Neural progenitor cell (in vitro differentiated cells): ENCODE data around the gene KPNB1. TPM values are rescaled to one million over a fixed set of nuclear protein-coding genes. Genes with fewer than 3 reads are reported as not detected.
A peak's percentile ranks its signal among the peaks of the same experiment; 100 is the strongest.

Source experiments
- DNase-seq: peaks from one replicate; pipeline ENCODE4 v3.0.0-alpha.2; 2016; ENCODE audit warnings: low spot score
- H2AFZ ChIP-seq: fragments of 200-600 bp; sonication (generic); replicated peaks from 2 replicates; pipeline ENCODE4 v1.6.1; 2016; ENCODE audit warnings: antibody characterized with exemption
- H3F3A ChIP-seq: fragments of 200-600 bp; sonication (generic); 2 replicates; pipeline ENCODE4 v1.6.1; 2016; ENCODE audit warnings: antibody characterized with exemption, low read depth
- H3K27ac ChIP-seq: fragments of 200-600 bp; sonication (generic); 2 replicates; pipeline ENCODE4 v1.5.1; 2016; ENCODE audit warnings: mild to moderate bottlenecking
- H3K27me3 ChIP-seq: fragments of 200-600 bp; sonication (generic); 2 replicates; pipeline ENCODE4 v1.6.1; 2016; ENCODE audit warnings: mild to moderate bottlenecking, moderate library complexity
- H3K36me3 ChIP-seq: fragments of 200-600 bp; sonication (generic); 2 replicates; pipeline ENCODE4 v1.5.1; 2016
- H3K4me1 ChIP-seq: fragments of 200-600 bp; sonication (generic); 2 replicates; pipeline ENCODE4 v1.6.1; 2016; ENCODE audit warnings: mixed run types
- H3K4me2 ChIP-seq: fragments of 200-600 bp; sonication (generic); 2 replicates; pipeline ENCODE4 v1.6.1; 2016
- H3K4me3 ChIP-seq: fragments of 200-600 bp; sonication (generic); 2 replicates; pipeline ENCODE4 v1.5.1; 2016
- H3K79me2 ChIP-seq: fragments of 200-600 bp; sonication (generic); 2 replicates; pipeline ENCODE4 v1.6.1; 2016; ENCODE audit warnings: low read depth
- H3K9ac ChIP-seq: fragments of 200-600 bp; sonication (generic); 2 replicates; pipeline ENCODE4 v1.6.1; 2016
- H3K9me3 ChIP-seq: fragments of 200-600 bp; sonication (generic); 2 replicates; pipeline ENCODE4 v1.5.1; 2016; ENCODE audit warnings: low read depth
- H4K20me1 ChIP-seq: fragments of 200-600 bp; sonication (generic); 2 replicates; pipeline ENCODE4 v1.6.1; 2016; ENCODE audit warnings: low read depth
- H3K27ac Mint-ChIP-seq: 3 replicates; pipeline ENCODE4 v1.8.0; 2021; ENCODE audit warnings: mixed read lengths
- H3K27me3 Mint-ChIP-seq: 2 replicates; pipeline ENCODE4 v1.8.0; 2022; ENCODE audit warnings: low read depth, mild to moderate bottlenecking, inconsistent platforms, moderate library complexity, mixed read lengths; ENCODE audit not compliant: insufficient read depth
- H3K36me3 Mint-ChIP-seq: 3 replicates; pipeline ENCODE4 v1.8.0; 2021; ENCODE audit warnings: mixed read lengths
- H3K4me1 Mint-ChIP-seq: 3 replicates; pipeline ENCODE4 v1.8.0; 2021; ENCODE audit warnings: mixed read lengths
- H3K4me3 Mint-ChIP-seq: 3 replicates; pipeline ENCODE4 v1.8.0; 2021; ENCODE audit warnings: mild to moderate bottlenecking, moderate library complexity, mixed read lengths
- H3K9me3 Mint-ChIP-seq: 3 replicates; pipeline ENCODE4 v1.8.0; 2020; ENCODE audit warnings: mixed read lengths
- EZH2 ChIP-seq: fragments of 200-600 bp; sonication (generic); IDR thresholded peaks from 2 replicates; pipeline ENCODE4 v1.6.1; 2017; ENCODE audit warnings: antibody characterized with exemption, mild to moderate bottlenecking, moderate library complexity
- EZH2phosphoT487 ChIP-seq: fragments of 200-600 bp; sonication (generic); IDR thresholded peaks from 2 replicates; pipeline ENCODE4 v1.6.1; 2017; ENCODE audit warnings: antibody characterized with exemption
- total RNA-seq: library from RNA; depleted of rRNA; stranded (reverse); fragments of >200 nt; gene quantifications from 2 replicates; pipeline ENCODE4 v1.2.3, GENCODE V29; 2015; ENCODE audit warnings: low replicate concordance
- TF ChIP-seq, protein P1 (sequence below): fragments of 200-600 bp; sonication (generic); IDR thresholded peaks from 2 replicates; pipeline ENCODE4 v1.5.1; 2017; ENCODE audit warnings: antibody characterized with exemption, mild to moderate bottlenecking

The KPNB1 gene
- total RNA-seq, 1 donor from 2014 or later, result 543 TPM

DNA sequence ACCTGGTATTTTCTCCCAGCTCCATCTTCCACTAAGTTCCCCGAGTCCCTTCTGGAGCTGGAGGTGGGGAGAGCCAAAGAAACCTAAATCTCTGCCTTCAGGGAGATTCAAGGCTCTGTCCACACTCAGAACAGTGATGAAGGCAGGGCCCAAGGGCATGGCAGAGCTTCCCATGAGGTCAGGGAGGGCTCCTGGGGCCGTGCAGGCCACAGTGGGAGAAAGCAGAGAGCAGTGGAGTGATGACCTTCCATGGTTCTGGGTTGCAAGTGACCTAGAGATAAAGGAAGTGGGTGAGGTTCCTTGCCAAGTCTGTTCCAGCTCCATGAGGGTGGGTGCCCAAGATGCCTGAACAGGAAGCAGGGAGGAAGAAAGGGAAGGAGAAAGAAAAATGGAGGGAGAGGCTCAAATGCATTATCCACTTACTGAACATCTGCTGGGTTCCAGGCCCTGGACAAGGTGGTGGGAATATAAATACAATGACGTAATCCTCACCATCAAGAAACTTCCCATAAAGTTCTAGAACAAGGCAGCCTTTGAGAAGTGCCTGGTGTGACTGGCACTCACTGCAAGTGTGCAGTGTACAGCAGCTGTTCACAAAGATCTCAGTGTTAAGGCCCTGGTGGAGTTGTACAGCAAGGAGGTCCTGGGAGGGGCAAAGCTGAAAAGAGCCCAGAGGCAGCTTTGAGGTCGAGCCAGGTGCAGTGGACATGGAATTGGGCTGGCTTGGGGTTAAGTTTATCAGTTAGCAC, 57.5 kb downstream of the KPNB1 start:
- Histone ChIP-seq H3F3A (peaks cover 3% of the 10 kb centered on the region), H3K4me2 (no peak overlapping the region), H3K4me3 (no peak overlapping the region), H2AFZ (no peak overlapping the region), H3K27me3 (peaks cover 14% of the 10 kb centered on the region), H3K27ac (no peak overlapping the region), H3K9me3 (no peaks in the 10 kb centered on the region), H3K4me1 (peaks cover 5% of the 10 kb centered on the region), H3K79me2 (no peaks in the 10 kb centered on the region), H4K20me1 (peaks cover 16% of the 10 kb centered on the region), H3K36me3 (no peaks in the 10 kb centered on the region), H3K9ac (no peak overlapping the region)
- H3K4me1 Mint-ChIP-seq, result peaks cover 22% of the 10 kb centered on the region
- peak overlapping the region; percentile 60 for H3K27ac Mint-ChIP-seq
- DNase-seq, result no peak
- peaks cover 7% of the 10 kb centered on the region for H3K36me3 Mint-ChIP-seq
- no peak overlapping the region for H3K4me3 Mint-ChIP-seq
- TF ChIP-seq EZH2phosphoT487 (no peak), EZH2 (no peak)
- TF ChIP-seq, protein P1, sequence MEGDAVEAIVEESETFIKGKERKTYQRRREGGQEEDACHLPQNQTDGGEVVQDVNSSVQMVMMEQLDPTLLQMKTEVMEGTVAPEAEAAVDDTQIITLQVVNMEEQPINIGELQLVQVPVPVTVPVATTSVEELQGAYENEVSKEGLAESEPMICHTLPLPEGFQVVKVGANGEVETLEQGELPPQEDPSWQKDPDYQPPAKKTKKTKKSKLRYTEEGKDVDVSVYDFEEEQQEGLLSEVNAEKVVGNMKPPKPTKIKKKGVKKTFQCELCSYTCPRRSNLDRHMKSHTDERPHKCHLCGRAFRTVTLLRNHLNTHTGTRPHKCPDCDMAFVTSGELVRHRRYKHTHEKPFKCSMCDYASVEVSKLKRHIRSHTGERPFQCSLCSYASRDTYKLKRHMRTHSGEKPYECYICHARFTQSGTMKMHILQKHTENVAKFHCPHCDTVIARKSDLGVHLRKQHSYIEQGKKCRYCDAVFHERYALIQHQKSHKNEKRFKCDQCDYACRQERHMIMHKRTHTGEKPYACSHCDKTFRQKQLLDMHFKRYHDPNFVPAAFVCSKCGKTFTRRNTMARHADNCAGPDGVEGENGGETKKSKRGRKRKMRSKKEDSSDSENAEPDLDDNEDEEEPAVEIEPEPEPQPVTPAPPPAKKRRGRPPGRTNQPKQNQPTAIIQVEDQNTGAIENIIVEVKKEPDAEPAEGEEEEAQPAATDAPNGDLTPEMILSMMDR, result no peak
- H3K9me3 Mint-ChIP-seq, result no peaks in the 10 kb centered on the region
- H3K27me3 Mint-ChIP-seq, result peaks cover 7% of the 10 kb centered on the region

DNA sequence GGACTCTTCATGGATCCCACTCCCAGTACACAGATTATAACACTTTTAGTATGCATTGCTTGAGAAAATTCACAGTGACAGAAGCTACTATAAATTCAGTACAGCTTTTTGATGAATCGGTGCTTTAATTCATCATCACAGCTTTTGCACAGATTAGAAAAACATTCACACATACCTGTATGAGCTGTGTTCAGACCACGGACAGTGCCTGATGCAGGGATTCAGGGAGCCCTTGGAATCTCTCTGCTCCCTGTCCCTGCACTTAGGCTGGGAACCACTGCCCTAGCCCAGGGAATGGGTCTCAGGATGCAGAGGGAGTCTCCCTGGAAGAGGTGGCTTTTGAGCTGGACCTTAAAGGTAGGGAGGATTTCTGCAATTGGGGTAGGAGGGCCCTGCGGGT, 58.2 kb downstream of the KPNB1 start:
- no peak overlapping the region for H3K27ac ChIP-seq
- H3K9me3 Mint-ChIP-seq, result no peaks in the 10 kb centered on the region
- H2AFZ ChIP-seq, result no peak overlapping the region
- no peaks in the 10 kb centered on the region for H3K9me3 ChIP-seq
- peaks cover 5% of the 10 kb centered on the region for H3K4me1 ChIP-seq
- no peak overlapping the region for H3K4me2 ChIP-seq
- no peak for DNase-seq
- H3K27me3 ChIP-seq, result peaks cover 14% of the 10 kb centered on the region
- H3K27me3 Mint-ChIP-seq, result peaks cover 11% of the 10 kb centered on the region
- peaks cover 3% of the 10 kb centered on the region for H3F3A ChIP-seq
- H3K4me3 Mint-ChIP-seq, result no peak overlapping the region
- TF ChIP-seq EZH2 (no peak), EZH2phosphoT487 (no peak)
- TF ChIP-seq, protein P1, result no peak
- peaks cover 7% of the 10 kb centered on the region for H3K36me3 Mint-ChIP-seq
- H4K20me1 ChIP-seq, result peaks cover 16% of the 10 kb centered on the region
- no peaks in the 10 kb centered on the region for H3K36me3 ChIP-seq
- peak overlapping the region; percentile 60 for H3K27ac Mint-ChIP-seq
- H3K9ac ChIP-seq, result no peak overlapping the region
- no peak overlapping the region for H3K4me3 ChIP-seq
- peaks cover 22% of the 10 kb centered on the region for H3K4me1 Mint-ChIP-seq
- no peaks in the 10 kb centered on the region for H3K79me2 ChIP-seq

DNA sequence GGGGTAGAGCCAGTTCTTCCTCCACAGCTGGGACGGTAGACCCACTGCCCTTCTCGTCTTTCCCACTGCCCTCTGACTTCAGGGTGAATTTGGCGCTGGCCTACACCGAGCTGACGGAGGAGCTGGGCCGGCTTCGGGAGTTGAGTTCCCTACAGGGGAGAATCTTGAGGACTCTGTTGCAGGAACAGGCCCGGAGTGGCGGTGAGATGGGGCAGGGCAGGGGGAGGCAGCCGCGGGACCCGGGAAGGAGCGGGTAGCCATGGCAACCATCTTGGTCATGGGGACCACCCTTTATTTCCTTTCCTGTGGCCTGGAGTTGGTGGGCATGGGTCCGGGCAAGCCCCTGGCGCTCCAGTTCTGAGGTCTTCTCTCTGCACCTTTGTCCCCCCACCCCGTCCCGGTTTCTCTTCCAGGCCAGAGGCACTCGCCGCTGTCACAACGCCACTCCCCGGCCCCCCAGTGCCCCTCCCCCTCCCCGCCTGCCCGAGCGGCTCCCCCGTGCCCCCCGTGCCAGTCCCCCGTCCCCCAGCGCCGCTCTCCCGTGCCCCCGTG, 58.7 kb downstream of the KPNB1 start:
- H2AFZ ChIP-seq, result no peak overlapping the region
- Mint-ChIP-seq H3K36me3 (peaks cover 7% of the 10 kb centered on the region), H3K9me3 (no peaks in the 10 kb centered on the region), H3K27ac (no peak overlapping the region), H3K27me3 (peaks cover 12% of the 10 kb centered on the region), H3K4me1 (peaks cover 22% of the 10 kb centered on the region), H3K4me3 (no peak overlapping the region)
- H4K20me1 ChIP-seq, result peaks cover 16% of the 10 kb centered on the region
- no peaks in the 10 kb centered on the region for H3K9me3 ChIP-seq
- no peak overlapping the region for H3K27ac ChIP-seq
- H3K79me2 ChIP-seq, result no peaks in the 10 kb centered on the region
- no peak overlapping the region for H3K4me3 ChIP-seq
- H3K36me3 ChIP-seq, result no peaks in the 10 kb centered on the region
- peak overlapping the region; percentile 10 for H3K4me2 ChIP-seq
- no peak for DNase-seq
- peaks cover 5% of the 10 kb centered on the region for H3K4me1 ChIP-seq
- H3K27me3 ChIP-seq, result peaks cover 14% of the 10 kb centered on the region
- H3F3A ChIP-seq, result peaks cover 3% of the 10 kb centered on the region
- TF ChIP-seq EZH2phosphoT487 (no peak), EZH2 (no peak)
- TF ChIP-seq, protein P1, result no peak
- H3K9ac ChIP-seq, result no peak overlapping the region
